SU-DHL-6 (cell line): ENCODE data around the gene DHFR.

Source experiments
- H2AFZ ChIP-seq: fragments of 200-600 bp; sonication (generic); 2 replicates; pipeline ENCODE4 v1.6.1; 2014; ENCODE audit warnings: low read depth, mild to moderate bottlenecking, moderate library complexity, mixed read lengths, antibody characterized with exemption, low read length; ENCODE audit not compliant: severe bottlenecking
- H3F3A ChIP-seq: fragments of 200-600 bp; shearing (Covaris generic); 2 replicates; pipeline ENCODE4 v1.6.0; 2016; ENCODE audit warnings: antibody characterized with exemption, mild to moderate bottlenecking; ENCODE audit not compliant: insufficient read depth
- H3K27ac ChIP-seq: fragments of 200-600 bp; sonication (generic); 2 replicates; pipeline ENCODE4 v1.5.1; 2016; ENCODE audit warnings: low read depth, mild to moderate bottlenecking, low read length, moderate library complexity, mixed read lengths
- H3K27me3 ChIP-seq: fragments of 200-600 bp; sonication (generic), shearing (Covaris generic); 2 replicates; pipeline ENCODE4 v1.6.0; 2014; ENCODE audit warnings: mild to moderate bottlenecking, low read length
- H3K36me3 ChIP-seq: fragments of 200-600 bp; sonication (generic); 2 replicates; pipeline ENCODE4 v1.6.1; 2014; ENCODE audit warnings: mild to moderate bottlenecking, low read length, mixed read lengths
- H3K4me2 ChIP-seq: fragments of 300-600, 200-600 bp; shearing (Covaris generic), sonication (generic); 2 replicates; pipeline ENCODE4 v1.6.0; 2014; ENCODE audit warnings: low read length, low read depth, mild to moderate bottlenecking; ENCODE audit not compliant: poor library complexity, severe bottlenecking
- H3K4me3 ChIP-seq: fragments of 200-600 bp; sonication (generic); 2 replicates; pipeline ENCODE4 v1.5.1; 2014; ENCODE audit warnings: antibody characterized with exemption, low read length, mild to moderate bottlenecking, mixed read lengths; ENCODE audit not compliant: insufficient read depth, poor library complexity, severe bottlenecking
- H3K79me2 ChIP-seq: fragments of 200-600 bp; sonication (generic); 2 replicates; pipeline ENCODE4 v1.6.1; 2014; ENCODE audit warnings: mild to moderate bottlenecking, low read length, moderate library complexity; ENCODE audit not compliant: insufficient read depth
- H3K9ac ChIP-seq: fragments of 200-600 bp; sonication (generic); 2 replicates; pipeline ENCODE4 v1.7.0; 2014; ENCODE audit warnings: mild to moderate bottlenecking, low read length
- H3K9me2 ChIP-seq: fragments of 200-600 bp; sonication (generic); replicated peaks from 2 replicates; pipeline ENCODE4 v1.6.1; 2014; ENCODE audit warnings: low read length; ENCODE audit not compliant: insufficient read depth
- H3K9me3 ChIP-seq: fragments of 200-600 bp; sonication (generic); 2 replicates; pipeline ENCODE4 v1.6.1; 2014; ENCODE audit warnings: low read length, mixed read lengths; ENCODE audit not compliant: insufficient read depth
- H4K20me1 ChIP-seq: fragments of 200-600 bp; sonication (generic); 2 replicates; pipeline ENCODE4 v1.6.1; 2014; ENCODE audit warnings: low read depth, mild to moderate bottlenecking, antibody characterized with exemption, low read length, moderate library complexity, mixed read lengths
- EZH2phosphoT487 ChIP-seq: fragments of 200-600 bp; sonication (generic), shearing (Covaris generic); conservative IDR thresholded peaks from 2 replicates; pipeline ENCODE4 v1.6.1; 2018; ENCODE audit warnings: mild to moderate bottlenecking, antibody characterized with exemption, low read length, moderate library complexity, mixed read lengths
- TF ChIP-seq, protein P1 (sequence below): fragments of 200-600 bp; sonication (generic); IDR thresholded peaks from one replicate; pipeline ENCODE4 v1.5.1; 2017; ENCODE audit warnings: antibody characterized with exemption, mild to moderate bottlenecking, low read length, moderate library complexity; ENCODE audit not compliant: insufficient read depth, poor library complexity, severe bottlenecking

DHFR gene

DNA sequence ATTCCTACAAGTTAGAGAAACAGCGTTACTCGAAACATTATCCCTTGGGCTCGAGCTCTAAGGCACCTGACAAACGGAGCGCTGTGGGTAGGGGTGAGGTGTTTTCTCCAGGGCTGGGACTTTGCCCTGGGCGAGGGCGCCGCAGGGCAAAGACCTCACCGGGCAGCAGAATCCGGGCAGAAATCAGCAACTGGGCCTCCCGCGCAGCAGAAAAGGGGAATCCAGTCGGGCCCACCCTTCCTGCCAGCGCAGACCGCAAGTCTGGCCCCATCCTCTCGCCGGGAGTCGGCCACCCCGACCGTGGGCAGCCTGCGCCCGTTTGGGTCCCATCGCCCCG lies 761 bp downstream of the DHFR start:
- peaks cover 24% of the 10 kb centered on the region for H3K79me2 ChIP-seq
- H3F3A ChIP-seq = peaks cover 5% of the 10 kb centered on the region; the same call in 1 of the 2 replicates
- no peak for TF ChIP-seq EZH2phosphoT487
- TF ChIP-seq, protein P1, sequence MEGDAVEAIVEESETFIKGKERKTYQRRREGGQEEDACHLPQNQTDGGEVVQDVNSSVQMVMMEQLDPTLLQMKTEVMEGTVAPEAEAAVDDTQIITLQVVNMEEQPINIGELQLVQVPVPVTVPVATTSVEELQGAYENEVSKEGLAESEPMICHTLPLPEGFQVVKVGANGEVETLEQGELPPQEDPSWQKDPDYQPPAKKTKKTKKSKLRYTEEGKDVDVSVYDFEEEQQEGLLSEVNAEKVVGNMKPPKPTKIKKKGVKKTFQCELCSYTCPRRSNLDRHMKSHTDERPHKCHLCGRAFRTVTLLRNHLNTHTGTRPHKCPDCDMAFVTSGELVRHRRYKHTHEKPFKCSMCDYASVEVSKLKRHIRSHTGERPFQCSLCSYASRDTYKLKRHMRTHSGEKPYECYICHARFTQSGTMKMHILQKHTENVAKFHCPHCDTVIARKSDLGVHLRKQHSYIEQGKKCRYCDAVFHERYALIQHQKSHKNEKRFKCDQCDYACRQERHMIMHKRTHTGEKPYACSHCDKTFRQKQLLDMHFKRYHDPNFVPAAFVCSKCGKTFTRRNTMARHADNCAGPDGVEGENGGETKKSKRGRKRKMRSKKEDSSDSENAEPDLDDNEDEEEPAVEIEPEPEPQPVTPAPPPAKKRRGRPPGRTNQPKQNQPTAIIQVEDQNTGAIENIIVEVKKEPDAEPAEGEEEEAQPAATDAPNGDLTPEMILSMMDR = no peak
- H3K9me3 ChIP-seq = no peaks in the 10 kb centered on the region
- peaks cover 4% of the 10 kb centered on the region; the same call in 1 of the 2 replicates for H4K20me1 ChIP-seq
- H3K4me3 ChIP-seq = peak overlapping the region; percentile 75
- H3K9ac ChIP-seq = peak overlapping the region; percentile 90
- H3K9me2 ChIP-seq = no peaks in the 10 kb centered on the region
- no peak overlapping the region for H2AFZ ChIP-seq
- peak overlapping the region; percentile 78 for H3K4me2 ChIP-seq
- H3K36me3 ChIP-seq = peaks cover 9% of the 10 kb centered on the region
- H3K27ac ChIP-seq = peak overlapping the region; percentile 67
- H3K27me3 ChIP-seq = no peaks in the 10 kb centered on the region

DNA sequence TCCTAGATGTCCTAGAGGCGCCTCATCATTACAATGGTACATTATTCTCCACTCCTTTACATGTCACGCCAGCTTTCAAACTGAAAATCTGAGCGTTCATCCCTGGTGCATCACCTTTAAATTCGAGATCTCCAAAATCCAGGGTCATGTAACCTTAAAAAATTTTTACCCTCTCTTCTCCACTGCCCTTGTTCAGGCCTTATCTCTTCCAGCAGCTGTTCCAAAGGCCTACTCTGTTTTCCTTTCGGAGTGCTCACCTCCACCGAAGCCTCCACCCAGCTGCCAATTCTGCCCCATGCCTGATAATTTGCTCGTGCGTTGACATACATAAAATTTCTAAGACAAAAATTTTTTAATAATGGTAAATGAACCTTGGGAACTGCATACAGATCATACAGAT lies 1.3 kb downstream of the DHFR start:
- no peaks in the 10 kb centered on the region for H3K9me3 ChIP-seq
- TF ChIP-seq, protein P1 = no peak
- TF ChIP-seq EZH2phosphoT487 = no peak

DNA sequence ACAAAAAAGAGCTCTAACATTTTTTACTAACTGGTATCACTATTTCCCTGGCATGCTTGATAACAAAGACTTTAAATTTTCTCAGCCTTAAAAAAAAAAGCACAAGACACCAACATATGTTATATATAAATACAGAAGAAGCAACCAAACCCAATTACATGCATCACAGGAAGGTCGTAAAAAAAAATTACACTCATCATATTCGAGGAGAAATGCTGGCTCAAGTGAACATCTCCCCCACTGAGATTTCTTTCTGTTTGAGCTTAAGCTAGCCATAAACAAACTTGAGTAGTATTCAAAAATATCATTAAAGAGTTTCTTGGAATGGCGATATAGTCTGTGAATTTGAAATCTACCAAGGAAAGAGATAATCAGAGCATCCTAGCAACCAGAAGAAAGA lies 7.9 kb downstream of the DHFR start:
- Histone ChIP-seq H3K36me3 (peaks cover 34% of the 10 kb centered on the region), H3K4me2 (no peak overlapping the region), H3K9me3 (no peaks in the 10 kb centered on the region), H3K27me3 (no peaks in the 10 kb centered on the region), H3K79me2 (peaks cover 26% of the 10 kb centered on the region; the same call in 1 of the 2 replicates), H4K20me1 (no peaks in the 10 kb centered on the region), H3K9ac (no peak overlapping the region), H3K27ac (no peak overlapping the region), H3K4me3 (no peak overlapping the region), H2AFZ (no peak overlapping the region), H3K9me2 (no peaks in the 10 kb centered on the region), H3F3A (peaks cover 6% of the 10 kb centered on the region; the same call in 1 of the 2 replicates)
- no peak for TF ChIP-seq EZH2phosphoT487
- TF ChIP-seq, protein P1 = no peak

More for the DNA sequence above, 1.3 kb downstream of the DHFR start:
- Histone ChIP-seq H3K4me2 (peak overlapping the region; percentile 78), H3K9ac (peak overlapping the region; percentile 90), H3K27ac (peak overlapping the region; percentile 67), H3F3A (peaks cover 5% of the 10 kb centered on the region; the same call in 1 of the 2 replicates), H3K4me3 (peak overlapping the region; percentile 75), H3K27me3 (no peaks in the 10 kb centered on the region), H3K79me2 (peaks cover 24% of the 10 kb centered on the region), H2AFZ (no peak overlapping the region), H3K9me2 (no peaks in the 10 kb centered on the region), H4K20me1 (peaks cover 4% of the 10 kb centered on the region; the same call in 1 of the 2 replicates), H3K36me3 (peaks cover 8% of the 10 kb centered on the region)
